ENCODE measurements around the gene SNAP25.

DNA sequence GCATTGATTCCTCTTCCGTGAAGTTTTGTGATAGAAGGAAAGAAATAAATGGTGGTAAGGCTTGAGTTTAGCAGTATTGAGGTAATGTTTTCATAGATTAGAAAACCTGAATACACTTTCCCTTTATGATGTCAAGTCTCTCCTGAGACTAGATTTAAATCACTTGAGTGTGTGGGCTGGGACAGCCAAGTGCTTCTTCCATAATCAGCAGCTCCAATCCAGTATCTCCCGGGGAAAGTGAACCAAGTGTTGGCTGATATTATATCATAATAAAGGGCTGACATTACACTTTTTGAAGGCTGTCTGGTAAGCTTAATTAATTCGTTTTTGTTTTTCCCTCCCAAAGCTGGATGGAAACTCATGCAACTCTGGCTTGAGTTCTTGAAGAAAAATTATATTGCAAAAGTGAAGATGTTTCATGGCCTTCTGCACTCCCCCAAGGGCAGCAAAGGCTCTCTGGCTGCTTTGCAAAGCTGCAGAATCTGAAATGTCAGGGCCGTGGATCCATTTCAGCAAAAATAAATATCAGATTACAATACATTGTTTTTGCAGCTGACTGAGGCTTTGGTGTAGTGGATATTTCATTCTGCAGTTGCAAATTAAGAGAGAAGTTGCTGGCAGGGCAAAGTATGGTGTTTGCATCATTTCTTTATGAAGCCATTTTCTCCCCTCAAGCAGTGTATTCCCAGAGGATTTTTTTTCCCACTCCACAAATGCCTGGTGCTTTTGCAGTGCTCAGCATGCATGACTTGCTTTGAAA, 114.2 kb downstream of the SNAP25 start:
- TF ChIP-seq CTCF (IDR thresholded peaks at IDR 0.05) (no peak), POLR2A (IDR thresholded peaks at IDR 0.05) (no peak), POLR2AphosphoS5 (IDR thresholded peaks at IDR 0.05; ENCODE audit: insufficient read depth in 1 of 2, low read depth in 1 of 2) (no peak)

All from vagina (tissue), 2 donors.